Psoas muscle (tissue), 8 donors: Measurements from ENCODE around the gene MDM2. TPM values are rescaled to one million over a fixed set of nuclear protein-coding genes. Genes with fewer than 3 reads are reported as not detected.

Experiments used
- ATAC-seq, 4 donors: fragments of 200-7000 bp; cut with Tn5 transposase; one replicate each; pipeline ENCODE4 v1.9.1; 2020; ENCODE audit warnings: moderate library complexity in 3 of 4, mild to moderate bottlenecking in 2 of 4
- DNase-seq, 2 donors: peaks; one replicate each; pipeline ENCODE4 v3.0.0-alpha.2; 2020
- H3K27ac ChIP-seq: fragments of 200-600 bp; one replicate; pipeline ENCODE4 v1.8.0; 2022
- H3K27me3 ChIP-seq, 3 donors: fragments of 200-600 bp in 1 of 3; one replicate each; pipeline versions ENCODE4 v1.6.1 to v1.8.0; 2013 to 2022; ENCODE audit warnings: low read length in 2 of 3, mild to moderate bottlenecking in 2 of 3, moderate library complexity in 1 of 3; ENCODE audit not compliant: insufficient read depth in 3 of 3
- H3K36me3 ChIP-seq, 2 donors: fragments of 200-600 bp in 1 of 2; one replicate each; pipeline versions ENCODE4 v1.6.1 to v1.8.0; 2013 to 2022; ENCODE audit warnings: low read depth in 1 of 2, mild to moderate bottlenecking in 1 of 2, moderate library complexity in 1 of 2; ENCODE audit not compliant: insufficient read depth in 1 of 2
- H3K4me1 ChIP-seq: fragments of 200-600 bp; one replicate; pipeline ENCODE4 v1.8.0; 2022
- H3K4me3 ChIP-seq: fragments of 200-600 bp; one replicate; pipeline ENCODE4 v1.8.0; 2022; ENCODE audit warnings: mild to moderate bottlenecking
- H3K9me3 ChIP-seq: fragments of 200-600 bp; one replicate; pipeline ENCODE4 v1.8.0; 2022
- CTCF ChIP-seq: fragments of 200-600 bp; IDR thresholded peaks from one replicate; pipeline ENCODE4 v1.8.0; 2022; ENCODE audit warnings: antibody characterized with exemption
- WGBS, 3 donors: extraction: QIAGEN DNeasy Blood & Tissue Kit; methylation state at CpG; one replicate each; pipeline versions ENCODE4 v1.1.6 to v1.1.7; 2013; 5-methylcytosine and 5-hydroxymethylcytosine counted together
- intact Hi-C, 2 donors: fragments of 100-400 bp; cut with DNase I; formaldehyde crosslinking; loops; one replicate each; pipeline versions ENCODE4 v1.11.0 to v1.14.2; 2022
- polyA plus RNA-seq, 3 donors: library from polyadenylated mRNA; stranded (reverse); fragments of 200-250 nt; gene quantifications; one replicate each; pipeline ENCODE4 v1.2.3, GENCODE V29; 2013
- total RNA-seq, 4 donors: library from RNA; stranded (reverse); fragmentation: NEBNext Ultra II Directional in 2 of 4; extraction: Animal tissue kit (Norgen Biotek cat#: 25700) in 2 of 4; gene quantifications; one replicate each; pipeline versions ENCODE4 v1.2.1 to v1.2.4, GENCODE V29; 2021 to 2023
- donor health status: healthy with polysubstance abuse.
- donor health status: DM: no; HTN: no; CAD: no; lungs with moderate emphysema.
- donor health status: Bipolar disorder and iron deficiency.
- donor health status: healthy.
- donor health status: DM: yes; HTN: yes; CAD: no.
- donor health status: DM: no; HTN: no; CAD: no.
- donor health status: DM: no; HTN: no; CAD: no.
- donor health status: DM: yes; HTN: yes; CAD: no.

MDM2 gene
- total and polyA plus RNA-seq, 7 donors: 25.0 to 455 (median 51.8) TPM

- TF ChIP-seq CTCF: no peak
- Histone ChIP-seq H3K36me3 (peaks cover 0 to 100% of the 10 kb centered on the region in 2 donors), H3K27ac (no peak overlapping the region), H3K4me1 (no peaks in the 10 kb centered on the region), H3K27me3 (no peaks in the 10 kb centered on the region), H3K4me3 (no peak overlapping the region), H3K9me3 (no peaks in the 10 kb centered on the region)
- 89 to 97% (median 92%) methylated on average over 11 of the region's 11 CpGs for WGBS, 3 donors
- DNase-seq: no peak
- ATAC-seq: no peak
- intact Hi-C loops: no loop called here
Observed at GRCh38 chr12:68825569-68826217, 17.7 kb downstream of the MDM2 start.

GRCh38 chr12:68827895-68828671 is 20.1 kb downstream of the MDM2 start:
- Histone ChIP-seq H3K4me1 (no peaks in the 10 kb centered on the region), H3K27me3 (no peaks in the 10 kb centered on the region), H3K4me3 (no peak overlapping the region), H3K27ac (no peak overlapping the region), H3K9me3 (no peaks in the 10 kb centered on the region), H3K36me3 (peaks cover 5 to 98% of the 10 kb centered on the region in 2 donors)
- ATAC-seq (no peak), DNase-seq (no peak)
- intact Hi-C loops: no loop called here
- 81 to 88% (median 86%) methylated on average over 5 of the region's 5 CpGs for WGBS, 3 donors
- no peak for TF ChIP-seq CTCF

- ATAC-seq: no peak
- H3K27ac ChIP-seq: no peak overlapping the region
- H3K36me3 ChIP-seq: peaks cover 5 to 97% of the 10 kb centered on the region in 2 donors
- H3K27me3 ChIP-seq: no peaks in the 10 kb centered on the region
- intact Hi-C loops: no loop called here
- no peak for TF ChIP-seq CTCF
- H3K9me3 ChIP-seq: no peaks in the 10 kb centered on the region
- DNase-seq: no peak
- WGBS, 3 donors: 91 to 95% (median 93%) methylated on average over 7 of the region's 7 CpGs
- H3K4me3 ChIP-seq: no peak overlapping the region
- no peaks in the 10 kb centered on the region for H3K4me1 ChIP-seq
Observed at GRCh38 chr12:68828672-68829068, 20.7 kb downstream of the MDM2 start.

GRCh38 chr12:68831272-68831671 is 23.3 kb downstream of the MDM2 start:
- no peak overlapping the region for H3K4me3 ChIP-seq
- DNase-seq (no peak), ATAC-seq (peak in 1 of 4 donors; percentile 13)
- H3K27ac ChIP-seq: no peak overlapping the region
- intact Hi-C loops: loop anchor here in 1 of 2 donors (10.0 kb wide), 1 partner anchor 414 kb away; no protein-coding TSS in a partner anchor
- peaks cover 5 to 97% of the 10 kb centered on the region in 2 donors for H3K36me3 ChIP-seq
- H3K9me3 ChIP-seq: no peaks in the 10 kb centered on the region
- TF ChIP-seq CTCF: no peak
- H3K4me1 ChIP-seq: peaks cover 6% of the 10 kb centered on the region
- H3K27me3 ChIP-seq: no peaks in the 10 kb centered on the region
- 82 to 90% (median 86%) methylated on average over 6 of the region's 6 CpGs for WGBS, 3 donors
